ENCODE measurements around the gene NEK6.

The NEK6 gene

GRCh38 chr9:124257844-124258606 is at the start of gene NEK6:
Gene NEK6 (plus strand): TSS chr9:124257949. CDS start chr9:124301965, 44,016 bp downstream.
- Mint-ChIP-seq H3K9me3 (no peaks in the 10 kb centered on the region), H3K4me3 (peak within 1 kb of the TSS; percentile 99), H3K4me1 (peaks cover 77% of the 10 kb centered on the region), H3K36me3 (peaks cover 28% of the 10 kb centered on the region), H3K27me3 (no peaks in the 10 kb centered on the region), H3K27ac (peak within 1 kb of the TSS; percentile 93)
- peak; percentile 55 for ATAC-seq

DNA sequence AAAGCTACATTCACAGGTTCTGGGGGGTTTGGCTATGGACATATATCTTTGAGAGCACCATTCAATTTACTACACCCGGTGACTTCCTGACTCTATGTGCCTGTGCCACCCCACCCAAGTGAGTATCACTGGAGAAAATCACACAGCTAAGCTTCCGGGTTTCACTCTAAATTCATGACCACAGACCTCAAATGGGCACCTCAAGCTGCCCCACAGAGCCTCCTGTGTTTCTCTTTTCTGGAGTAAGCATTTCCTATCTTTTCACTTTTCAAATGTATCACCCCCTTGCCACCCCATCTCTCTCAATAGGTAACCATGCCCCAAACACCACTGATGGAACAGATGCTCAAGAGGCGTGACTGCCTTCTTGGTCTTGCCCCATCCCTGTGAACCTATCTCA is 49.2 kb upstream of the NEK6 start:
- Mint-ChIP-seq H3K4me3 (no peak overlapping the region), H3K36me3 (no peaks in the 10 kb centered on the region), H3K27ac (peak overlapping the region; percentile 74), H3K9me3 (no peaks in the 10 kb centered on the region), H3K4me1 (peaks cover 86% of the 10 kb centered on the region), H3K27me3 (no peaks in the 10 kb centered on the region)
- peak; percentile 67 for ATAC-seq

DNA sequence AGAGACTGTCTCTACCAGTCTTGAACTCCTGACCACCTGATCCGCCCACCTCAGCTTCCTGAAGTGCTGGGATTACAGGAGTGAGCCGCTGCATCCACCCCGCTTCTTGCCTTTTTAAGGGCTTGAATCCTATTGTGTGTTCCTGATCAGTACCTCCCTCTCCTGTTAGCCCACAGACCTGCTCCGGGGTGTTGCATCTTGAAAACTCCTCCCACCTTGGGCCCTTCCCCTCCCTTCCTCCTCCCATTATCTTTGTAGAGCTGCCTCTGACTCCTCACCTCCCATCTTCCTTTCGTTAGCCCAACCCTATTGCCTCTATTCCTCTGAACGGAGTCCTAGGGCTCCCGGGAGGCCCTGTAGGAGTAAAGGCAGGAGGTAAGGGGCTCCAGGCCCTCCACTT is 48.5 kb upstream of the NEK6 start:
- Mint-ChIP-seq H3K4me3 (no peak overlapping the region), H3K27ac (peak overlapping the region; percentile 74), H3K4me1 (peaks cover 84% of the 10 kb centered on the region), H3K36me3 (no peaks in the 10 kb centered on the region), H3K9me3 (no peaks in the 10 kb centered on the region), H3K27me3 (no peaks in the 10 kb centered on the region)
- no peak for ATAC-seq

DNA sequence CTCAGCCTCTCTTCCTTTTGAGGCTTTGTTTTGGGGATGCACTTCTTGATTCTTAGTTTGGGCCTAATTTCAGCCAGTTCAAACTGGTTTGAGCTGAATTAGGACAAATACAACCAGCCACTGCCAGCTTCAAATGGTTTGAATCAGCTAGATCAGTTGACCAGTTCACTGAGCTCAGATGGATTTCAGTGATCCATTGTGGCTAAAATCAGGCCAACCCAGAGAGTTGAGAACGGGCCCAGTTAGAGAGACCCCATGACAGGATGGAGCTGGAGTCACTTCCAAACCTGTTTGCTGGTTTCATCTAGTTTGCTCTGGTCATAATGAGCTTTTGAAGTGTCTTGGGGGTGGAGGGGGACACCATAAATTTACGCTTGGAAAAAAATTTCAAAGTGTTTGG is 48.0 kb upstream of the NEK6 start:
- Mint-ChIP-seq H3K27me3 (no peaks in the 10 kb centered on the region), H3K9me3 (no peaks in the 10 kb centered on the region), H3K4me3 (no peak overlapping the region), H3K36me3 (no peaks in the 10 kb centered on the region), H3K27ac (peak overlapping the region; percentile 74), H3K4me1 (peaks cover 88% of the 10 kb centered on the region)
- no peak for ATAC-seq

DNA sequence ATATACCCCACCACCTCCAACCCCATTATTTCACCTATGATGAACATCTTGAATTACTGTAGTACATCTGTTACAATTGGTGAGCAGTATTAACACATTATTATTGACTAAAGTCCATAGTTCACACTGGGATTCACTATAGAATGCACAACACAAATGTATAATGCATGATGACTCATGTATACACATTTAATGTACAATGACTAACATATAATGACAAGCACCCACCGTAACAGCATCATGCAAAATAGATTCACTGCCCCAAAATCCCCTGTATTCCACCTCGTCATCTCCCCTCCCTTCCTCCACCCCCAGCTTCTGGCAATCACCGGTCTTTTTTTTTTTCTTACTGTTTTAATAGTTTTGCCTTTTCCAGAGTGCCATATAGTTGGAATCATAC is 47.1 kb upstream of the NEK6 start:
- peak; percentile 83 for ATAC-seq
- Mint-ChIP-seq H3K27me3 (no peaks in the 10 kb centered on the region), H3K27ac (peak overlapping the region; percentile 90), H3K36me3 (no peaks in the 10 kb centered on the region), H3K4me1 (peaks cover 88% of the 10 kb centered on the region), H3K4me3 (no peak overlapping the region), H3K9me3 (no peaks in the 10 kb centered on the region)

DNA sequence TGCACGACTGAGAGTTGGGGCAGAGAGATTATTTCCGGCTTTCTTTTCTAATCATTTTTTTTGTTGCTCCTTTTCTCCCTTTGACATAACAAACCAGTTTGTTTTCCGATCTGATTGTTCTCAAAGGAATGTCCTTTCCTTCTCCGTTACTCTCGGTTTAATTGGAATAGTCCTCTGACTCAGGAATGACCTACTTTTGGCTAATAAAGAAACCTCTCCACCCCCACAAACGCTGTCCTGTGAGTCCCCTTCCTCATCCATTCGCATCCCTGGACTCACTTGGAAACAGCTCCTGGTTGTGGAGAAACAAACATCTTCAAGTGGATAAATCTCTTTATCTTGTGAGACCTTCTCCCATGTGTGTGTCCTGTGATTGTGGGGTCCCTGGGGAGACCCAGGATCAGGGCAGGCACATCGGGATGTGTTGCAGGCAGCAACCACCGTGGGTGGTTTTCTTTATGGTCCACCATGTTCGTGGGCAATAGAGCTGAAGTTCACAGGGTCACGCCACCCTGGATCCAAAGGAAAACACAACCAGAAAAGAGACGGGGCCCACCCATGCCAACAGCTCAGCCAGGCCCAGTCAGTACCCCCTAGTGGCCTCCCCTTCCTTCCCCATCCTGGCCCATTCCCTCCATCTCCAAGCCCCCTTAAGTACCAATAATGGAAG is 45.2 kb upstream of the NEK6 start:
- no peaks in the 10 kb centered on the region for H3K27me3 Mint-ChIP-seq
- no peaks in the 10 kb centered on the region for H3K9me3 Mint-ChIP-seq
- H3K4me1 Mint-ChIP-seq, result peaks cover 87% of the 10 kb centered on the region
- no peak for ATAC-seq
- peak overlapping the region; percentile 90 for H3K27ac Mint-ChIP-seq
- H3K4me3 Mint-ChIP-seq, result no peak overlapping the region
- no peaks in the 10 kb centered on the region for H3K36me3 Mint-ChIP-seq

- H3K4me3 Mint-ChIP-seq, result no peak overlapping the region
- peak overlapping the region; percentile 90 for H3K27ac Mint-ChIP-seq
- no peak for ATAC-seq
- H3K27me3 Mint-ChIP-seq, result no peaks in the 10 kb centered on the region
- no peaks in the 10 kb centered on the region for H3K36me3 Mint-ChIP-seq
- no peaks in the 10 kb centered on the region for H3K9me3 Mint-ChIP-seq
- H3K4me1 Mint-ChIP-seq, result peaks cover 90% of the 10 kb centered on the region
Observed at GRCh38 chr9:124213396-124213795, 44.4 kb upstream of the NEK6 start.

DNA sequence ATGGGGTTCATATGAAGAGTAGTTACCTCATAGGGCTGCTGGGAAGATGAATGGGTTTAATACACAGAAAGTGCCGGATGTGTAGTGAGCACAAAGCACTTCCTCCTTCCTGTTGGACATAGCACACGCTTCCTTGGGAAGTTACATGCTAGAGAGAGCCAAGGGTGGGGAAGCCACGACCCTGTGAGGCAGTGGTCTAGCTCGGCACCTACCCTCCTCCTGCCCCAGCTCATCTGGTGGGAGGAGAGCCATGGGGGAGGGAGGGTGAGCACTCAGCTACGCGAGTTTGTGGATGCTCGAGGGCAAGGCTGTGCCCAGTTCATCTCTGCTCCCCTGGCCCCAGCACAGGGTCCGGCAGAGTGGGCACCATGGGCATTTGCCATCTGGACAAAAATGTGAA is 43.6 kb upstream of the NEK6 start:
- no peaks in the 10 kb centered on the region for H3K27me3 Mint-ChIP-seq
- H3K27ac Mint-ChIP-seq, result peak overlapping the region; percentile 94
- peaks cover 90% of the 10 kb centered on the region for H3K4me1 Mint-ChIP-seq
- H3K9me3 Mint-ChIP-seq, result no peaks in the 10 kb centered on the region
- H3K4me3 Mint-ChIP-seq, result no peak overlapping the region
- H3K36me3 Mint-ChIP-seq, result no peaks in the 10 kb centered on the region
- ATAC-seq, result no peak

GRCh38 chr9:124214596-124215367 is 43.0 kb upstream of the NEK6 start:
- peak overlapping the region; percentile 94 for H3K27ac Mint-ChIP-seq
- H3K9me3 Mint-ChIP-seq, result no peaks in the 10 kb centered on the region
- H3K36me3 Mint-ChIP-seq, result no peaks in the 10 kb centered on the region
- no peak for ATAC-seq
- H3K27me3 Mint-ChIP-seq, result no peaks in the 10 kb centered on the region
- peaks cover 87% of the 10 kb centered on the region for H3K4me1 Mint-ChIP-seq
- H3K4me3 Mint-ChIP-seq, result no peak overlapping the region

- no peak overlapping the region for H3K4me3 Mint-ChIP-seq
Observed at GRCh38 chr9:124215368-124215910, 42.3 kb upstream of the NEK6 start.

DNA sequence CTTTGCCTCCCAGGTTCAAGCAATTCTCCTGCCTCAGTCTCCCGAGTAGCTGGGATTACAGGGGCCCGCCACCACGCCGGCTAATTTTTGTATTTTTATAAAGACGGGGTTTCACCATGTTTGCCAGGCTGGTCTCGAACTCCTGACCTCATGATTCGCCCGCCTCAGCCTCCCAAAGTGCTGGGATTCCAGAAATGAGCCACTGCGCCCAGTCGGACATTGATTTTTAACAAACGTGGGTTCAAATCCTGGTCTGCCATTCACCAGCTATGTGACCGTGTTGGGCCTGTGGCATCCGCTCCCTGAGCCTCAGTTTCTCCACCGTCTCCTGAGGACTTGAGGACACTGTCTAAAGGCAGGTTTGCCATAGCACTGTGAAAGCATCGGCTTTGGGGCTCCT is 41.8 kb upstream of the NEK6 start:
- Mint-ChIP-seq H3K4me1 (peaks cover 89% of the 10 kb centered on the region), H3K4me3 (no peak overlapping the region), H3K36me3 (no peaks in the 10 kb centered on the region)

More at GRCh38 chr9:124215368-124215910, 42.3 kb upstream of the NEK6 start:
- Mint-ChIP-seq H3K4me1 (peaks cover 89% of the 10 kb centered on the region), H3K9me3 (no peaks in the 10 kb centered on the region), H3K27ac (peak overlapping the region; percentile 94), H3K36me3 (no peaks in the 10 kb centered on the region), H3K27me3 (no peaks in the 10 kb centered on the region)
- no peak for ATAC-seq

DNA sequence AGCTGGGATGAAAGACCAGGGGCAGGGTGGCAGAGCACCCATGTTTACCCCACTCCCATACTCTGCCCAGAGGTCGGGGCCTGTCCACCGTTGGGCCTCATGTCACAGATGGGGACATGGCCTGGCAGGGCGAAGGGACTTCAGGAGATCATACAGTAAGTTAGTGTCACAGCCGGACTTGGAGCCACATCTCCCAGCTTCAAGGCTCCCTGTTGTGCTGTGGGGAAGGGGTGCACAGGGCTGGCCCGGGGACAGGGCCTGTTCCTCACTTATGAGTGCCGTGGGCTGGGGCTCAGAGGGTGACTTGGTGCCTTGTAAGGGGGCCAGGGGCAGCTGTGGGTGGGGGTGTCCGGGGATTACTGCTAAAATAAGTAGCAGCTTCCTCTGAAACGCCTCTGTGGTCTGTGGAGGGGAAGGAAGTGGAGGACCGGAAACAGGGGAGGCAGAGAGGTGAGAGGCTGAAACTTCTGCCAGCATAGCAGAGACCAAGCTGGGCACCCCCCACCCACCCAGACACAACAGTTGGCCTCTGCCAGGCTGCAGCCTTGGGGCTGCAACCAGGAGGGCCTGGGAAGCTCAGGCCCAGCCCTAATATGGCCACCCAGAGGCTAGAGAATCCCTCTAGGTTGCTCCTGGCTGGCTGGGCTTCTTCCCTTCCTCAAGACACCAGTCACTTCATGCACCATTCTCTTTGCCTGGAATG is 41.1 kb upstream of the NEK6 start:
- Mint-ChIP-seq H3K9me3 (no peaks in the 10 kb centered on the region), H3K27me3 (no peaks in the 10 kb centered on the region), H3K36me3 (no peaks in the 10 kb centered on the region), H3K4me1 (peaks cover 89% of the 10 kb centered on the region), H3K27ac (peak overlapping the region; percentile 94), H3K4me3 (peak overlapping the region; percentile 65)
- ATAC-seq, result peak; percentile 73

More for the DNA sequence above, 41.8 kb upstream of the NEK6 start:
- H3K9me3 Mint-ChIP-seq, result no peaks in the 10 kb centered on the region
- no peaks in the 10 kb centered on the region for H3K27me3 Mint-ChIP-seq
- ATAC-seq, result no peak
- peak overlapping the region; percentile 94 for H3K27ac Mint-ChIP-seq

DNA sequence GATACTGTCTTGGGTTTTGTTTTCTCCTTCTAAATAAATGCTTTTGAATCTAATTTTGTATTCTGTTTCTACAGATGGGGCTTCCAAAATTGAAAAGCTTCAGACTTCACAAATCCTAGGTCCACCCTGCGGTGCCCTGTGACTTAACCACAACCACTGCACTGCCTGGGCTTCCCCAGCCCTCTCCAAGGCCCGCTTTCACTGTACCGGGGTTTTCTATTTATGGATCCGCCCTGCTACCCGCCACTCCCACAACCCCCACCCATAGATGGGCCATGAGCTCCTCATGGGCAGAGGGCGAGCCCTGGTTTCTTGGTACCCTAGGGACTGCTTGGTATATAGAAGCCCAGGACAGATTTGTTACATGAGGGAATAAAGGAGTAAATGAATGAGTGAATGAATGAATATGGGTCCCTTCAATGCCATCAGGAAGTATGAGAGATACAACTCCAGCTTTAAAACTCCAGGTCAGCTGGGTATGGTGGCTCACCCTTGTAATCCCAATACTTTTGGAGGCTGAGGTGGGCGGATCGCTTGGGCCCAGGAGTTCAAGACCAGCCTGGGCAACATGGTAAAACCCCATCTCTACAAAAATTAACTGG is 39.8 kb upstream of the NEK6 start:
- Mint-ChIP-seq H3K4me1 (peaks cover 81% of the 10 kb centered on the region), H3K4me3 (peak overlapping the region; percentile 38), H3K36me3 (no peaks in the 10 kb centered on the region), H3K27ac (peak overlapping the region; percentile 94), H3K27me3 (no peaks in the 10 kb centered on the region), H3K9me3 (no peaks in the 10 kb centered on the region)
- ATAC-seq, result peak; percentile 31

DNA sequence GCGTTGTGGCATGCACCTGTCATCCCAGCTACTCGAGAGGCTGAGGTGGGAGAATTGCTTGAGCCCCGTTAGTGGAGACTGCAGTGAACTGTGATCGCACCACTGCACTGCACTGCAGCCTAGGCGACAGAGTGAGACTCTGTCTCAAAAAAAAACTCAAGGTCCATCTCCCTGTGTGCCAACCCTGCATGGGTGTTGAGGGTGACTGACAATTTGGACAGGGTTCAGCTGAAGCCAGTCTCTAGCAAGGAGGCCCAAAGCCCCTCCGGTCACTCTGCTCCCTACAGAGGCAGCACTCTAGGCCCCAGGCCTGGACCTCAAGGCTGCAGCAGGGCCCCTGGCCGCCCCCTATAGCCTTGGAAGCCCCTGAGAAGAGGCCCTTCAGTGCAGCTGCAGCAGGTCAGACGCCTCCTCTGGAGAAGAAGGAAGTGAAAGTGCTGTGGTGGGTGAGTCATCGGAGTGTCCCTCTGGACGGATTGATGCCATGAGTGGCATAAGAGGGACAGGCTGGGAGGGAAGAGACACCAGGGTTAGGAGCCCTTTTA is 39.2 kb upstream of the NEK6 start:
- Mint-ChIP-seq H3K27me3 (no peaks in the 10 kb centered on the region), H3K36me3 (no peaks in the 10 kb centered on the region), H3K4me1 (peaks cover 82% of the 10 kb centered on the region), H3K9me3 (no peaks in the 10 kb centered on the region), H3K4me3 (peak overlapping the region; percentile 38), H3K27ac (peak overlapping the region; percentile 94)
- peak; percentile 86 for ATAC-seq
